Keratinocyte (primary cell): ENCODE data around the gene P3R3URF. TPM values are rescaled to one million over a fixed set of nuclear protein-coding genes. Genes with fewer than 3 reads are reported as not detected.

Experiments used
- DNase-seq: peaks from one replicate; pipeline ENCODE4 v3.0.0-alpha.2; 2011; ENCODE audit warnings: low read depth, missing footprints, low spot score
- FAIRE-seq: peaks from 2 replicates; lab custom pipeline; 2011; peaks lifted over from hg19 to GRCh38; lab: Jason Lieb, UNC
- H2AFZ ChIP-seq: 2 replicates; pipeline ENCODE4 v1.6.0; 2012; ENCODE audit warnings: low read length, control low read depth, inconsistent platforms; ENCODE audit not compliant: control insufficient read depth
- H3K27ac ChIP-seq: 2 replicates; pipeline ENCODE4 v1.5.1; 2011; ENCODE audit warnings: low read length; ENCODE audit not compliant: control insufficient read depth, insufficient read depth
- H3K27me3 ChIP-seq: 3 replicates; pipeline ENCODE4 v1.6.0; 2011; ENCODE audit warnings: low read length; ENCODE audit not compliant: control insufficient read depth, insufficient read depth; ENCODE audit errors: extremely low read depth
- H3K36me3 ChIP-seq, 2 experiments: 2 replicates in 1 of 2; 3 replicates in 1 of 2; pipeline ENCODE4 v1.5.1; 2011; ENCODE audit warnings: low read length in 2 of 2, mild to moderate bottlenecking in 1 of 2; ENCODE audit not compliant: control insufficient read depth in 2 of 2, insufficient read depth in 2 of 2; ENCODE audit errors: extremely low read depth in 1 of 2
- H3K4me1 ChIP-seq: 3 replicates; pipeline ENCODE4 v1.5.1; 2011; ENCODE audit warnings: low read length; ENCODE audit not compliant: control insufficient read depth, insufficient read depth; ENCODE audit errors: extremely low read depth
- H3K4me2 ChIP-seq: 3 replicates; pipeline ENCODE4 v1.6.0; 2011; ENCODE audit warnings: low read depth, low read length; ENCODE audit not compliant: control insufficient read depth, insufficient read depth; ENCODE audit errors: extremely low read depth
- H3K4me3 ChIP-seq, 3 experiments: fragments of 200-600 bp in 1 of 3; sonication (generic) in 1 of 3; 2 replicates in 2 of 3; 3 replicates in 1 of 3; pipeline ENCODE4 v1.5.1; 2011 to 2016; ENCODE audit warnings: low read length in 3 of 3, mild to moderate bottlenecking in 3 of 3, control low read depth in 2 of 3, inconsistent platforms in 1 of 3, low read depth in 1 of 3, mixed read lengths in 1 of 3, mixed run types in 1 of 3, moderate library complexity in 1 of 3; ENCODE audit not compliant: control insufficient read depth in 2 of 3, insufficient read depth in 2 of 3; ENCODE audit errors: extremely low read depth in 1 of 3
- H3K79me2 ChIP-seq: 2 replicates; pipeline ENCODE4 v1.6.0; 2012; ENCODE audit warnings: low read length; ENCODE audit not compliant: control insufficient read depth, insufficient read depth
- H3K9ac ChIP-seq: 3 replicates; pipeline ENCODE4 v1.6.0; 2011; ENCODE audit warnings: low read length; ENCODE audit not compliant: control insufficient read depth, insufficient read depth; ENCODE audit errors: extremely low read depth
- H3K9me1 ChIP-seq: 3 replicates; pipeline ENCODE4 v1.6.0; 2011; ENCODE audit warnings: low read length; ENCODE audit not compliant: control insufficient read depth, insufficient read depth; ENCODE audit errors: extremely low read depth
- H3K9me3 ChIP-seq: 2 replicates; pipeline ENCODE4 v1.5.1; 2012; ENCODE audit warnings: low read depth, low read length; ENCODE audit not compliant: control insufficient read depth
- H4K20me1 ChIP-seq: 3 replicates; pipeline ENCODE4 v1.6.0; 2011; ENCODE audit warnings: low read length; ENCODE audit not compliant: control insufficient read depth, insufficient read depth; ENCODE audit errors: extremely low read depth
- CTCF ChIP-seq, 3 experiments: IDR thresholded peaks in 1 of 3; conservative IDR thresholded peaks in 1 of 3; optimal IDR thresholded peaks in 1 of 3; 2 replicates in 2 of 3; 3 replicates in 1 of 3; pipeline versions ENCODE3 to v1.5.1; 2011; ENCODE audit warnings: low read length in 3 of 3, mild to moderate bottlenecking in 3 of 3, moderate library complexity in 2 of 3, control low read depth in 1 of 3, inconsistent platforms in 1 of 3; ENCODE audit not compliant: insufficient read depth in 2 of 3; ENCODE audit errors: extremely low read depth in 1 of 3
- EZH2 ChIP-seq: IDR thresholded peaks from one replicate; pipeline ENCODE4 v1.6.1; 2012; ENCODE audit warnings: inconsistent platforms, mild to moderate bottlenecking, low read length, moderate library complexity
- dilution Hi-C: fragments of 300-500 bp; cut with MboI; formaldehyde crosslinking; loops from one replicate; pipeline ENCODE4 v1.7.0; 2020; ENCODE audit warnings: low sequenced_read_pairs; ENCODE audit not compliant: extremely low pct_ligation_motif_present
- polyA plus RNA-seq, 5 experiments: library from polyadenylated mRNA; depleted of rRNA in 3 of 5; stranded (reverse) in 3 of 5; stranded (forward) in 1 of 5; unstranded in 1 of 5; fragments of >200 nt; gene quantifications; 1 replicate in 1 of 5; 2 replicates in 3 of 5; 3 replicates in 1 of 5; pipeline versions ENCODE4 v1.2.1 to v1.2.3, GENCODE V29; 2011 to 2012; ENCODE audit warnings: missing spikeins in 2 of 5, low read depth in 1 of 5, low replicate concordance in 1 of 5

P3R3URF gene
- polyA plus RNA-seq, 1 donor (not counting 4 experiments of a cell fraction or from before 2014, with no cell fraction given): not detected

DNA sequence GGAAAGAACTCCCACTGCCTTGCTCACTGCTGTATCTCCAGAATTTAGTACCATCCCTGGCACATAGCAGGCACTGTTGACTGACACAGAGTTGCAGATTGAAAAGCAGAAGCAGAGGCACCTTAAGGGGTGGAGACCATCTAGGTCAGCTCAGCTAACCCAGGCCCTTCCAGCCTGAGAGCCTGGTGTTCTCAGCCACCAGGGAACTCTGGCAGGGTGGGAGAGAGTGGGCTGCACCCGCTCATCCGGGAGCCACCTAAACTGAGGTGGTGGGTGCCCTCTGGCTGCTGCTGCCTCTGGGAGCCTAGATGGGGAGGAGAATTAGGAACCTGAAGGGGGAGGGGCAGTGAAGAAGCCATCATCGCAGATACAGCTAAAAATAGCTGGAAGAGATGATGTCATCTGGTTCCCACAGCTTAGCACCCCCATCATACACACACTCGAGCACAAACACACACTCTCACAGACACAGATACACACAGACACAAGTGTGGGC, 2.9 kb downstream of the P3R3URF start:
- Histone ChIP-seq H3K79me2 (no peaks in the 10 kb centered on the region), H3K36me3 (no peaks in the 10 kb centered on the region), H3K4me3 (no peak overlapping the region), H3K9ac (no peak overlapping the region), H4K20me1 (no peaks in the 10 kb centered on the region), H3K27me3 (peaks cover 5% of the 10 kb centered on the region), H3K4me2 (no peak overlapping the region), H3K27ac (no peak overlapping the region), H3K4me1 (peaks cover 21% of the 10 kb centered on the region), H3K9me3 (no peaks in the 10 kb centered on the region), H2AFZ (no peak overlapping the region), H3K9me1 (no peaks in the 10 kb centered on the region)
- dilution Hi-C loops: no loop called here
- no peak for DNase-seq
- TF ChIP-seq EZH2: no peak
- no peak for TF ChIP-seq CTCF (optimal IDR thresholded peaks at IDR 0.05 in 1 of 3, IDR thresholded peaks at IDR 0.05 in 1 of 3, conservative IDR thresholded peaks at IDR 0.05 in 1 of 3; ENCODE audit: extremely low read depth in 1 of 3, insufficient read depth in 2 of 3, low read length in 3 of 3)
- no peak for FAIRE-seq

- H3K36me3 ChIP-seq: no peaks in the 10 kb centered on the region
- dilution Hi-C loops: no loop called here
- TF ChIP-seq CTCF (optimal IDR thresholded peaks at IDR 0.05 in 1 of 3, IDR thresholded peaks at IDR 0.05 in 1 of 3, conservative IDR thresholded peaks at IDR 0.05 in 1 of 3; ENCODE audit: extremely low read depth in 1 of 3, insufficient read depth in 2 of 3, low read length in 3 of 3): no peak
- TF ChIP-seq EZH2: no peak
Measured at GRCh38 chr1:46172321-46172720, 4.0 kb downstream of the P3R3URF start.

More at GRCh38 chr1:46172321-46172720, 4.0 kb downstream of the P3R3URF start:
- Histone ChIP-seq H3K4me3 (no peak overlapping the region), H3K27me3 (peaks cover 10% of the 10 kb centered on the region), H3K27ac (no peak overlapping the region), H3K9ac (no peak overlapping the region), H3K4me1 (peaks cover 21% of the 10 kb centered on the region), H3K9me3 (no peaks in the 10 kb centered on the region), H4K20me1 (no peaks in the 10 kb centered on the region), H3K9me1 (no peaks in the 10 kb centered on the region), H3K4me2 (no peak overlapping the region), H3K79me2 (no peaks in the 10 kb centered on the region), H2AFZ (no peak overlapping the region)
- FAIRE-seq (no peak), DNase-seq (no peak)
